Nephron progenitor cell (in vitro differentiated cells): ENCODE data around the gene TTLL9.

ENCODE experiments used
- DNase-seq: peaks from one replicate; pipeline ENCODE4 v3.0.0; 2021
- H3K27ac Mint-ChIP-seq: 2 replicates; pipeline ENCODE4 v1.8.0; 2021; ENCODE audit warnings: mild to moderate bottlenecking, moderate library complexity, mixed read lengths
- H3K27me3 Mint-ChIP-seq: 2 replicates; pipeline ENCODE4 v1.8.0; 2021; ENCODE audit warnings: mild to moderate bottlenecking, low read depth, mixed read lengths; ENCODE audit not compliant: poor library complexity
- H3K36me3 Mint-ChIP-seq: 2 replicates; pipeline ENCODE4 v1.8.0; 2021; ENCODE audit warnings: low read depth, mixed read lengths
- H3K4me1 Mint-ChIP-seq: 2 replicates; pipeline ENCODE4 v1.8.0; 2021; ENCODE audit warnings: mixed read lengths
- H3K4me3 Mint-ChIP-seq: 2 replicates; pipeline ENCODE4 v1.8.0; 2021; ENCODE audit warnings: mild to moderate bottlenecking, moderate library complexity, mixed read lengths
- H3K9me3 Mint-ChIP-seq: 2 replicates; pipeline ENCODE4 v1.8.0; 2021; ENCODE audit warnings: mild to moderate bottlenecking, moderate library complexity, mixed read lengths
- TF ChIP-seq, protein P1 (sequence below): fragments of 200-600 bp; sonication (generic); IDR thresholded peaks from 2 replicates; pipeline ENCODE4 v1.5.0; 2021; ENCODE audit warnings: antibody characterized with exemption

TTLL9 gene

DNA sequence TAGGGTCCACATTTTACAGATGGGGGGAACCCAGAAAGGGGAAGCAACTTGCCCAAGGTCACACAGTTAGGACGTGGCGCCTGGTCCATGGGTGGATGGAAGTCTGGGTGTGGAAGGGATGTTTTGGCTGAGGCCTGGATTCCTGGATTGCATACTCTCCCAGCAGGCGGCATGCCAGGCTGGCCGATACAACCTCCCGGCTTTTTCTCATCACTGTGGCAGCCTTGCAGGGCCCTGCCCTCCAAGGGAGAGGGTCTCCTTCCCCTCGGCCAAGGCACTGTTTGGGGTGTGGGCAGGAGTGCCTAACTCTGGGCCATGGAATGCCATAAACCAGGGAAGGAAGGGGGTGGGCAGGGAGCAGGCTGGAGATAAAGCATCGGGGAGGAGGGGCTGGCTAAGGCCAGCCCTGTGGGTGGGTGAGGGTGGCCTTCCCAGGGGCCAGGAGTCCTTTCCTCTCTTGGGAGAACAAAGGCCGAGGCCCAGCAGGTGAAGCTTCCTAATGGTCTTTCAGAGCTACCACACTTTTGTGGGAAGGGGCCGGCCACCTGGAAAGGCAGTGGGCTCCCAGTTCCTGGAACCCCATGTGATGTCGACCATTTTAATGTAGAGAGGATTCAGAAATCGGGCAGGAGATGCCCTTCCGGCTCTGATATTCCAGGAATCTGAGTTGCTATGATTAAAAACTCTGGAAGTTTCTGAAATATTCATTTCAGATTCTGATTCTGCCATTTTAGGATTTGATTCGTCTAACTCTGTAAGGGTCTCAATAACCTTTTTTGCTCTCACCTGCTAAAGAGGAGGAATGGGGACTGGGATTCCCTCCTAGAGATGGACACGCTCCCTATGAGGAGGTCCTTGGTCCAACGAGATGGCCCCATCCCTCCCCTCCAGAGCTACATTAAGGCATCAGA, 29.3 kb upstream of the TTLL9 start:
- H3K36me3 Mint-ChIP-seq, result no peaks in the 10 kb centered on the region
- TF ChIP-seq, protein P1, sequence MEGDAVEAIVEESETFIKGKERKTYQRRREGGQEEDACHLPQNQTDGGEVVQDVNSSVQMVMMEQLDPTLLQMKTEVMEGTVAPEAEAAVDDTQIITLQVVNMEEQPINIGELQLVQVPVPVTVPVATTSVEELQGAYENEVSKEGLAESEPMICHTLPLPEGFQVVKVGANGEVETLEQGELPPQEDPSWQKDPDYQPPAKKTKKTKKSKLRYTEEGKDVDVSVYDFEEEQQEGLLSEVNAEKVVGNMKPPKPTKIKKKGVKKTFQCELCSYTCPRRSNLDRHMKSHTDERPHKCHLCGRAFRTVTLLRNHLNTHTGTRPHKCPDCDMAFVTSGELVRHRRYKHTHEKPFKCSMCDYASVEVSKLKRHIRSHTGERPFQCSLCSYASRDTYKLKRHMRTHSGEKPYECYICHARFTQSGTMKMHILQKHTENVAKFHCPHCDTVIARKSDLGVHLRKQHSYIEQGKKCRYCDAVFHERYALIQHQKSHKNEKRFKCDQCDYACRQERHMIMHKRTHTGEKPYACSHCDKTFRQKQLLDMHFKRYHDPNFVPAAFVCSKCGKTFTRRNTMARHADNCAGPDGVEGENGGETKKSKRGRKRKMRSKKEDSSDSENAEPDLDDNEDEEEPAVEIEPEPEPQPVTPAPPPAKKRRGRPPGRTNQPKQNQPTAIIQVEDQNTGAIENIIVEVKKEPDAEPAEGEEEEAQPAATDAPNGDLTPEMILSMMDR, result no peak
- no peak overlapping the region for H3K27ac Mint-ChIP-seq
- DNase-seq, result no peak
- H3K27me3 Mint-ChIP-seq, result no peaks in the 10 kb centered on the region
- no peak overlapping the region for H3K4me3 Mint-ChIP-seq
- H3K4me1 Mint-ChIP-seq, result peaks cover 44% of the 10 kb centered on the region
- H3K9me3 Mint-ChIP-seq, result no peaks in the 10 kb centered on the region

DNA sequence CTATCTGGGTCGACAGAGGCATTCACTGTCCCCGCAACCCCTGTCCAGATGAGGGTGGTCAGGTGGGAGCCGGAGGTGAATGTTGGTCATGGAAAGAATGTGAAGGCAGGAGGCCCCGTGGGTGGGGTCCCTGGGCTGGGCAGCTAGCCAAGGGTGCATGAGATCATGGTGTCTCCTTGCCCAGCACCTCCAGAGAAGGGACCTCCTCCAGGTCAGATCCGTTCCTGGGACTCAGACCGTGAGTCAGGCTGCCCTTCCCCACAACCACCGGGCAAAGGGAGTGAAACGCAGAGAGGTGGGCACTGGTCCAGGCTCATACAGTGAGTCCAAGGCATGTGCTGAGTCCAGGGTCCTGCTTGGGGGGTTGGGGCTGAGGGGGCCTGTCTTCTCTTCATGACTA, 28.5 kb upstream of the TTLL9 start:
- H3K27ac Mint-ChIP-seq, result no peak overlapping the region
- no peaks in the 10 kb centered on the region for H3K27me3 Mint-ChIP-seq

GRCh38 chr20:31842471-31843157, 27.8 kb upstream of the TTLL9 start:
- no peaks in the 10 kb centered on the region for H3K27me3 Mint-ChIP-seq
- peak; percentile 64 for DNase-seq
- H3K36me3 Mint-ChIP-seq, result no peaks in the 10 kb centered on the region
- TF ChIP-seq, protein P1, result no peak
- no peaks in the 10 kb centered on the region for H3K9me3 Mint-ChIP-seq
- peak overlapping the region; percentile 26 for H3K4me3 Mint-ChIP-seq
- H3K27ac Mint-ChIP-seq, result peak overlapping the region; percentile 33
- H3K4me1 Mint-ChIP-seq, result peaks cover 38% of the 10 kb centered on the region

More for the DNA sequence above, 28.5 kb upstream of the TTLL9 start:
- TF ChIP-seq, protein P1, result no peak
- Mint-ChIP-seq H3K4me1 (peaks cover 38% of the 10 kb centered on the region), H3K9me3 (no peaks in the 10 kb centered on the region), H3K4me3 (no peak overlapping the region), H3K36me3 (no peaks in the 10 kb centered on the region)
- DNase-seq, result no peak

GRCh38 chr20:31843288-31843687, 27.1 kb upstream of the TTLL9 start:
- Mint-ChIP-seq H3K4me3 (no peak overlapping the region), H3K27ac (no peak overlapping the region), H3K4me1 (peaks cover 38% of the 10 kb centered on the region), H3K27me3 (no peaks in the 10 kb centered on the region), H3K36me3 (no peaks in the 10 kb centered on the region), H3K9me3 (no peaks in the 10 kb centered on the region)
- no peak for DNase-seq
- TF ChIP-seq, protein P1, result no peak

GRCh38 chr20:31843881-31844280, 26.6 kb upstream of the TTLL9 start:
- peaks cover 38% of the 10 kb centered on the region for H3K4me1 Mint-ChIP-seq
- TF ChIP-seq, protein P1, result no peak
- H3K9me3 Mint-ChIP-seq, result no peaks in the 10 kb centered on the region
- H3K27ac Mint-ChIP-seq, result no peak overlapping the region
- H3K36me3 Mint-ChIP-seq, result no peaks in the 10 kb centered on the region
- H3K4me3 Mint-ChIP-seq, result peak overlapping the region; percentile 54
- no peak for DNase-seq
- peaks cover 3% of the 10 kb centered on the region for H3K27me3 Mint-ChIP-seq
